ENCODE results near the gene ZNF785. TPM values are rescaled to one million over a fixed set of nuclear protein-coding genes. Genes with fewer than 3 reads are reported as not detected.

Gene ZNF785
- polyA plus RNA-seq, 1 donor (not counting 4 experiments of a cell fraction or from before 2014, with no cell fraction given): 3.4 TPM

DNA sequence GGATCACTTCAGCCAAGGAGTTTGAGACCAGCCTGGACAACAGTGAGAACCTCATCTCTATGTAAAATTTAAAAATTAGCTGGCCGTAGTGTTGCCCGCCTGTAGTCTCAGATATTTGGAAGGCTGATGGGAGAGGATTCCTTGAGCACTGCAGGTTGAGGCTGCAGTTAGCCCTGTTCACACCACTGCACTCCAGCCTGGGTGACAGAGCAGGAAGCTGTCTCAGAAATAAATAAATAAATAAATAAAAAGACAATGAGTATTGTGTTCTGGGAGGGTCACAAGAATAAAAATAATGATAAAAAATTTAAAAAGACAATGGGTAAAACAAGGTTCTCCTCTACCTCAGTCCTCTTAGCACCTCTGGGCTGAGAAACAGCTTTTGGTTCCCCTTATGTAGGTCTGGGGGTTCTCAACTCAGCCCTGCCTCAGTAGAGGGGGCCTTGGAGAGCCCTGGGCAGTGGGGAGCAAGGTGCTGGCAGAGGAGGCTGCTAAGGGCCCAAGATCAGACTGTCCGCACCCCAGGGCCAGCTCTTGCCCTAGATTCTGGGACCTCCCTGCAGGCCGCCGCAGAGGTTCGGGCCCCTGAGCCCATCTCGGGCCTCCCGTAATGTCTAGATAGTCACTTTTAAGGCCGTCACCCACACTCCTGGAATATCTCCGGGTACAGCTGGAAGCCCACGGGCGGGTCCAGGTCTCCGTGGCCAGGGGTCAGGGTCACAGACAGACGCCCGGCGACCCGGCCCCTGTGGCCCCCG lies 30.8 kb downstream of the ZNF785 start:
- no peaks in the 10 kb centered on the region for H3K9me1 ChIP-seq (ENCODE audit: control insufficient read depth, extremely low read depth, insufficient read depth, low read length)
- H3K9me3 ChIP-seq (ENCODE audit: control insufficient read depth, low read depth, low read length): no peaks in the 10 kb centered on the region
- peaks cover 0 to 8% of the 10 kb centered on the region in 2 experiments for H3K36me3 ChIP-seq (ENCODE audit: control insufficient read depth in 2 of 2, extremely low read depth in 1 of 2, insufficient read depth in 2 of 2, low read length in 2 of 2)
- no peak for FAIRE-seq
- H3K4me2 ChIP-seq (ENCODE audit: control insufficient read depth, extremely low read depth, insufficient read depth, low read depth, low read length): no peak overlapping the region
- no peaks in the 10 kb centered on the region for H4K20me1 ChIP-seq (ENCODE audit: control insufficient read depth, extremely low read depth, insufficient read depth, low read length)
- H3K4me3 ChIP-seq (ENCODE audit: control insufficient read depth in 2 of 3, extremely low read depth in 1 of 3, insufficient read depth in 2 of 3, low read depth in 1 of 3, low read length in 3 of 3): no peak overlapping the region
- no peak overlapping the region for H2AFZ ChIP-seq (ENCODE audit: control insufficient read depth, low read length)
- dilution Hi-C loops (cut with MboI; ENCODE audit: extremely low pct_ligation_motif_present, low sequenced_read_pairs): no loop called here
- no peak for DNase-seq (ENCODE audit: low read depth, low spot score)
- peaks cover 18% of the 10 kb centered on the region for H3K79me2 ChIP-seq (ENCODE audit: control insufficient read depth, insufficient read depth, low read length)
- no peaks in the 10 kb centered on the region for H3K27me3 ChIP-seq (ENCODE audit: control insufficient read depth, extremely low read depth, insufficient read depth, low read length)
- no peak overlapping the region for H3K27ac ChIP-seq (ENCODE audit: control insufficient read depth, insufficient read depth, low read length)
- H3K9ac ChIP-seq (ENCODE audit: control insufficient read depth, extremely low read depth, insufficient read depth, low read length): no peak overlapping the region
- H3K4me1 ChIP-seq (ENCODE audit: control insufficient read depth, extremely low read depth, insufficient read depth, low read length): peaks cover 5% of the 10 kb centered on the region
- no peak for TF ChIP-seq CTCF (optimal IDR thresholded peaks at IDR 0.05 in 1 of 3, IDR thresholded peaks at IDR 0.05 in 1 of 3, conservative IDR thresholded peaks at IDR 0.05 in 1 of 3; ENCODE audit: extremely low read depth in 1 of 3, insufficient read depth in 2 of 3, low read length in 3 of 3)
- TF ChIP-seq EZH2 (IDR thresholded peaks at IDR 0.05; ENCODE audit: low read length): no peak

- no peak overlapping the region for H3K4me3 ChIP-seq (ENCODE audit: control insufficient read depth in 2 of 3, extremely low read depth in 1 of 3, insufficient read depth in 2 of 3, low read depth in 1 of 3, low read length in 3 of 3)
- peaks cover 18% of the 10 kb centered on the region for H3K79me2 ChIP-seq (ENCODE audit: control insufficient read depth, insufficient read depth, low read length)
- no peak overlapping the region for H2AFZ ChIP-seq (ENCODE audit: control insufficient read depth, low read length)
- H3K27ac ChIP-seq (ENCODE audit: control insufficient read depth, insufficient read depth, low read length): no peak overlapping the region
- H3K9me1 ChIP-seq (ENCODE audit: control insufficient read depth, extremely low read depth, insufficient read depth, low read length): no peaks in the 10 kb centered on the region
- TF ChIP-seq EZH2 (IDR thresholded peaks at IDR 0.05; ENCODE audit: low read length) (no peak), CTCF (optimal IDR thresholded peaks at IDR 0.05 in 1 of 3, IDR thresholded peaks at IDR 0.05 in 1 of 3, conservative IDR thresholded peaks at IDR 0.05 in 1 of 3; ENCODE audit: extremely low read depth in 1 of 3, insufficient read depth in 2 of 3, low read length in 3 of 3) (no peak)
- H3K36me3 ChIP-seq (ENCODE audit: control insufficient read depth in 2 of 2, extremely low read depth in 1 of 2, insufficient read depth in 2 of 2, low read length in 2 of 2): peaks cover 0 to 8% of the 10 kb centered on the region in 2 experiments
- H3K4me1 ChIP-seq (ENCODE audit: control insufficient read depth, extremely low read depth, insufficient read depth, low read length): peaks cover 7% of the 10 kb centered on the region
- no peaks in the 10 kb centered on the region for H4K20me1 ChIP-seq (ENCODE audit: control insufficient read depth, extremely low read depth, insufficient read depth, low read length)
- DNase-seq (ENCODE audit: low read depth, low spot score): no peak
- no peaks in the 10 kb centered on the region for H3K27me3 ChIP-seq (ENCODE audit: control insufficient read depth, extremely low read depth, insufficient read depth, low read length)
- no peaks in the 10 kb centered on the region for H3K9me3 ChIP-seq (ENCODE audit: control insufficient read depth, low read depth, low read length)
- H3K9ac ChIP-seq (ENCODE audit: control insufficient read depth, extremely low read depth, insufficient read depth, low read length): no peak overlapping the region
- dilution Hi-C loops (cut with MboI; ENCODE audit: extremely low pct_ligation_motif_present, low sequenced_read_pairs): no loop called here
- no peak overlapping the region for H3K4me2 ChIP-seq (ENCODE audit: control insufficient read depth, extremely low read depth, insufficient read depth, low read depth, low read length)
- FAIRE-seq: no peak
Observed at GRCh38 chr16:30553393-30553899, 32.1 kb downstream of the ZNF785 start.
